HL-60 (cell line): ENCODE data around the gene TNIP3.

ENCODE experiments used
- CTCF ChIP-seq: IDR thresholded peaks from one replicate; pipeline ENCODE4 v1.5.1; 2011; ENCODE audit warnings: low read length, control low read depth, inconsistent platforms; ENCODE audit not compliant: insufficient read depth
- GABPA ChIP-seq: IDR thresholded peaks from 2 replicates; pipeline ENCODE4 v1.6.1; 2012; ENCODE audit warnings: low read depth
- POLR2AphosphoS5 ChIP-seq: IDR thresholded peaks from 2 replicates; pipeline ENCODE4 v1.6.1; 2012; ENCODE audit warnings: low read depth
- REST ChIP-seq: IDR thresholded peaks from 2 replicates; pipeline ENCODE4 v1.6.1; 2012; ENCODE audit warnings: low read depth; ENCODE audit not compliant: insufficient replicate concordance
- SPI1 ChIP-seq: IDR thresholded peaks from 2 replicates; pipeline ENCODE4 v1.6.1; 2012; ENCODE audit warnings: low read depth, mild to moderate bottlenecking, borderline replicate concordance

- TF ChIP-seq CTCF: no peak
- TF ChIP-seq POLR2AphosphoS5: no peak
- TF ChIP-seq GABPA: no peak
- TF ChIP-seq SPI1: no peak
- TF ChIP-seq REST: no peak
Measured at GRCh38 chr4:121148000-121148399, 16.1 kb downstream of the TNIP3 start.
